Vagina (tissue), 2 donors: Measurements from ENCODE around the gene PTPRM.

Source experiments
- CTCF ChIP-seq, 3 experiments: fragments of 450-650 bp in 2 of 3; fragments of 200-600 bp in 1 of 3; sonication (generic) in 1 of 3; IDR thresholded peaks; one replicate each; pipeline ENCODE4 v1.5.1; 2017 to 2019; ENCODE audit warnings: antibody characterized with exemption in 3 of 3, mild to moderate bottlenecking in 2 of 3, moderate library complexity in 2 of 3
- POLR2A ChIP-seq, 2 donors: fragments of 450-650 bp; IDR thresholded peaks; one replicate each; pipeline ENCODE4 v1.6.1; 2017; ENCODE audit warnings: antibody characterized with exemption in 2 of 2, mild to moderate bottlenecking in 2 of 2, moderate library complexity in 2 of 2

- TF ChIP-seq POLR2A (IDR thresholded peaks at IDR 0.05): no peak
- TF ChIP-seq CTCF (IDR thresholded peaks at IDR 0.05): no peak
Measured at GRCh38 chr18:8133888-8134287, 566.8 kb downstream of the PTPRM start.
